Left renal pelvis (tissue), 4 donors: ENCODE results near the gene BRAF. TPM values are rescaled to one million over a fixed set of nuclear protein-coding genes. Genes with fewer than 3 reads are reported as not detected.
"Not testable (repeated sequence)": the region's sequence is repeated elsewhere in the genome, so short reads cannot be mapped to it uniquely, and the experiment has no call there.

Experiments
- DNase-seq, 4 donors: peaks; one replicate each; pipeline ENCODE4 v3.0.0-alpha.2; 2013; ENCODE audit warnings: low read depth in 4 of 4, low spot score in 3 of 4
- polyA plus RNA-seq, 4 donors: library from polyadenylated mRNA; unstranded; fragments of 120-200 nt; gene quantifications; one replicate each; pipeline ENCODE4 v1.2.1, GENCODE V29; 2013; ENCODE audit not compliant: insufficient read length in 4 of 4

The BRAF gene
- polyA plus RNA-seq, 4 donors, result 18.2 to 29.2 (median 27.1) TPM

DNA sequence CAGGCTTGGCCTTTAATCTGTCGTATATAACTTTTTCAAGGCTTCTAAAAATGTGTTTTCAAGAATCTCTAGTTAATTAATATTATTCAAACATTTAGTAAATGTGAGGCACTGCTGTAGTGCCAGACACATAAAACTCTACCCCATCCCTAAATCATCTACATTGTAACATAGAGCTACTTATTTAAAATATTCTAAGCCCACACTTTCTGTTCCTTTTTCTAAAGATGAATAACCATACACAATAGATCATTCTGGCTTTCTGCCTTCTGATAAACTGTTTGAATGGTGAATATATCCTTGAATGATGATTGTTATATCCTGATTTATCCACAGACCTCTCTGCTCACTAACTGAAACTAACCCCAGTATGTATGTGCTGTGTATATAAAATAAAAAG is 41.4 kb downstream of the BRAF start:
- DNase-seq, result no peak

DNA sequence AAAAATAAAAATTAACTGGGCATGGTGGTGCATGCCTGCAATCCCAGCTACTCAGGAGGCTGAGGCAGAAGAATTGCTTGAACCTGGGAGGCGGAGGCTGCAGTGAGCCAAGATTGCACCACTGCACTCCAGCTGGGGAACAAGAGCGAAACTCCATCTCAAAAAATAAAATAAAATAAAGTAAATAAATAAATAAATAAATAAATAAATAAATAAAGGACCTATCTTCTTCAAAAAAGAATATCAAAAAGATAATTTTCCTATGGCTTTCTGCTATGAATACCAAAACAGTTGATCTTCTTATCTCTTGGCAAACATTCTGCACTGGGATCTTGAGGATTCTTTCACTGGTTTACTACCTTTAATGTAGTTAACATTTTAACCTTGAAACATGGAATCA is 41.9 kb downstream of the BRAF start:
- DNase-seq, result not testable (repeated sequence)

DNA sequence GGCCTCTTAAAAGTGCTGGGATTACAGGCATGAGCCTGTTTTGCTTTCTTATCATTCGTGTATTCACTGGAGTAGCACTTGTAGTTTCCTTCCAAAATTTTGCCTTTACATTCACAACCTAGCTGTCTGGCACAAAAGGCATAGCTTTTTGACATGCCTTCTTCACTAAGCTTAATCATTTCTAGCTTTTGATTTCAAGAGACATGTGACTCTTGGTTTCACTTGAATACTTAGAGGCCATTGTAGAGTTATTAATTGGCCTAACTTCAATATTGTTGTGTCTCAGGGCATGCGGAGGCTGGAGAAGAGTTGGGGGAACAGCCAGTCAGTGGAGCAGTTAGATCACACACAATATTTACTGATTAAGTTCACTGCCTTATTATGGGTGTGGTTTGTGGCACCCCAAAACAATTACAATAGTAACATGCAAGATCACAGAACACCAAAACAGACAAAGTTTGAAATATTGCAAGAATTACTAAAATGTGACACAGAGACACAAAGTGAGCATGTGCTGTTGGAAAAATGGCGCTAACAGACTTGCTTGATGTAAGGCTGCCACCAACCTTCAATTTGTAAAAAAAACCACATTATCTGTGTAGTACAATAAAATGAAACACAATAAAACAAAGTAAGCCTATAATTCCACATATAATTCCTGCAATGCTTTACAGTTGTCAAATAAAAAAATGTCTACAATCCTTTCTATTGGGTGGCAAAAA is 43.1 kb downstream of the BRAF start:
- DNase-seq, result no peak

DNA sequence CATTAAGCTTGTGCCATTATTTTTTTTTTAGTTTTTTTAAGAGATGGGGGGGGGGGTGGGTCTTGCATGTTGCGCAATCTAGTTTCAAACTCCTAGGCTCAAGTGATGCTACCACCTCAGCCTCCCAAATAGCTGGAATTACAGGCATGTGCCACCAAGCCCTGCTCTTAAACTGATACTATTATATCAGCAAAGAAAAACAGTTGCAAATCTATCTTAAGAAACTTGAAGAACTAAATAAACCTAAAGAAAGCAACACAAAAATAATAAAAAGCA is 47.5 kb downstream of the BRAF start:
- DNase-seq, result no peak

DNA sequence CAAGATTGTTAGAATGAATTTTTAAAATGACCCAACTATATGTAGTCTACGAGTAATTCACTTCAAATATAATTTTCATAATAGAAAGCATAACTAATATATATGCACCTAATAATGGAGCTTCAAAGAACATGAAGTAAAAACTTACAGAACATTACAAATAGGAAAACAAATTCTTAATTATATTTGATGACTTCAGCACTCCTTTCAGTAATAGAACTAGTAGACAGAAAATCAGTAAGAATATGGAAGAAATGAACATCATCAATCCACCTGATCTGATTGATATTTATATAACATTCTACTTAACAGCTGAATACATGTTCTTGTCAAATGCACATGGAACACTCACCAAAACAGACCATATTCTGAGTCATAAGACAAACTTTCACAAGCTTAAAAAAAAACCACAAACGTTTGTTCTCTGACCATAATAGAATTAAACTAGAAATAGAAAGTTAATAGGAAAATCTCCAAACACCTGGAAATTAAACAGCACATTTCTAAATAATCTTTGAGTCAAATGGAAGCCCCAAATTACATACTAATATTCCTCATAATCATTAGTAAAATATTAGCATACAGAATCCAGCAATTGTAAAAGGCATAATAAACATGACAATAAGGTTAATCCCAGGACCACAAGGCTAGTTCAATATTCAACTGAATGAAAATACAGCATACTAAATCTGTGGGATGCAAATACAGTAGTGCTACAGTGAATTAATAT is 48.0 kb downstream of the BRAF start:
- DNase-seq, result no peak

DNA sequence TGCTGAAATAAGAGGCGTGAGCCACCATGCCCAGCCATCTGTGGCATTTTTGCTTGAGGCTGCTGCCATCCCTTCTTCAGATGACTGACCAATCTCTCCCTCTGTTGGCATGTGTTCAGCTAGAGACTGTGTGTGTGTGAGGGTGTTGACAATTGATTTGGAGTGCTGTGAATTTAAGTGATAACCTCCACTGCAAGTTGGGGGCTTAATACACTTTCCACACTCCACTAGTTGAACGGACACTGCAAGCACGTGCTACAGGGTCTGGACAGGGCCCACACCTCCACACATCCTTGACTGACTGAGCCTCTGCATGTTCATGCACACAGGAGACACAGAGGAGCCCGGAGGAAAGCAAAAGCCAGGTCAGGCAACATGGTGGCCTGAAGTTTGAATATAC is 51.3 kb downstream of the BRAF start:
- DNase-seq, result no peak

DNA sequence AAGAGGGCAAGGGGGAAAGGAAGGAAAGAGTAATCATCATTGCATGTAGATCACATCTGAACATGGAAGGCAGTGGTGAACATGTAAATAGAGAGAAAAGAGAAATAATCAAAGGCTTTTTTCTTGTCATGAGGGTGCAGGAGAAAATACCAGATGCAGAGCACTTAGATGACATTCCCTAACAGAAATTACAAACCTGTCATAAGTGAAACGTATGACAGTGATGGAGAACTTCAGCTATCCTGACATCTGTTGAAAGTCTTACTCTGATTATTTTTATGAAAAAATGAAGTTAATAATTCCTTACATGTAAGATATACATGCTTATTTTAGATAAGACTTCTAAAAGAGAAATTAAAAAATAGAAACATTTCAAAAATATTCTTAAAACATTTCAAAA is 54.7 kb downstream of the BRAF start:
- no peak for DNase-seq

DNA sequence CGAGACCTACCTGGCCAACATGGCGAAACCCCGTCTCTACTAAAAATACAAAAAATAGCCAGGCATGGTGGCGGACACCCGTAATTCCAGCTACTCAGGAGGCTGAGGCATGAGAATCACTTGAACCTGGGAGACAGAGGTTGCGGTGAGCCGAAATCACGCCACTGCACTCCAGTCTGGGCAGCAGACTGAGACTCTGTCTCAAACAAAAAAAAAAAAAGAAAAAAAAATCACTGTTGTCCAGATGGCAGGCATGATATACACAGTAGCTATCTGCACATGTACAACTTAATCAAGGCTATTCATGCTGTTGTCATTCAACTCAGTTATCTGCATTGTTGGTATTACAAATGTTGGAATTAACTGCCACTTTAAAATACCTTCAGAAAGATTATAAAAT is 55.3 kb downstream of the BRAF start:
- no peak for DNase-seq

DNA sequence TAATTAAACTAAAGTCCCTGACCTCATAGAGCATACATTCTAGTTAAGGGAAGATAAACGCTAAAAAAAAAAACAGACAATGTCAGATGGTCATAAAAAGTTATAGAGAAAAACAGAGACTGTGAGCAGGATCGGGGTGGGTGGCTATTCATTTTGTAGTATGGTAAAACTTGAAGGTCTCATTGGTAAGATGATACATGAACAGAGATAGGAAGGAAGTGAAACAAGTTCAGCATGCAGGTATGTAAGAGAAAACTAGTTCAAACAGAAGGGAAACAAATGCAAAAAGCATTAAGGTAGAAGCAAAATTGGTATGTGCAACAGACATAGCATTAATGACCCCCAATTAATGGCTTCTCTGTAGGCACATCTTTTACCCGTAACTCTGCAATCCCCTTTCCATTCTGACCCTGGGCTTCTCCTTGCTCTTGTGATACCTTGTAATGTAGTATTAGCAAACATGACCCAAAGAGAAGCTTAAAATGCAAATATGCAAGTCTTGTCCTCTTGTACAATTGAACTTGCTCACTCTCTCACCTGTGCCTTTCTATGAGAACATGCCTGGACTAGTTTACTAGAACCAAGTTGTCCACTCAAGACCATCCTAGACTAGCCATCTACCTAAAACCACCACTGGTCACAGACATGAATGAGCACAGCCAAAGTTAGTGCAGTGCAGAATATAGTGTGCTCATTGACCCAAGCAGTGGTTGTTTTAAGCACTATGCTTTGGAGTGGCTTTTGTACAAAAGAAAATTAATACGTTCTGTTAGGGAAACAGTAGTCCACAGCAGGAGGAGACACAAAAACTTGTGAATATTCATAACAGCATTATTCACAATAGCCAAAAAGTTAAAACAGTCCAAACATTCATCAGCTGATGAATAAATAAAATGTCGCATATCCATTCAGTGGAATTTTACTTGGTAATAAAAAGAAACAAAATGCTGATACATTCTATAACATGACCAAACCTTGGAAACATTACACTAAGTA is 57.0 kb downstream of the BRAF start:
- DNase-seq, result no peak

DNA sequence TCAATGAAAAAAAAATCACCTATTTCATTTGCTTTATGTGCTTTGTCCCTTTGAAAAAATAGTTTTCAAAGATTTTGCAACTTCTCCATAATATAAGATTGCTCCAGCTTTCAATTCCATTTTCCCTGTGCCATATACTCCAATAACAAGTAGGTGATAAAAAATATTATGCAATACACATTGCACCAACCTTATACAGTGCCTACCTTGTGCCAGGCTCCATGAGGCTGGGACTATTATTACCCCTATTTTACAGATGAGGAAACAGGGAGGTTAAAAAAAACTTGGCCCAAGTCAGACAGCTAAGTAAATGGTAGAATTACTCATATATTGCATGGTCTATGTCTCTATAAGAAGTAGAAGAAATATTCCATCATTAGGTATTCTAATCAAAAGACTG is 57.8 kb downstream of the BRAF start:
- no peak for DNase-seq

DNA sequence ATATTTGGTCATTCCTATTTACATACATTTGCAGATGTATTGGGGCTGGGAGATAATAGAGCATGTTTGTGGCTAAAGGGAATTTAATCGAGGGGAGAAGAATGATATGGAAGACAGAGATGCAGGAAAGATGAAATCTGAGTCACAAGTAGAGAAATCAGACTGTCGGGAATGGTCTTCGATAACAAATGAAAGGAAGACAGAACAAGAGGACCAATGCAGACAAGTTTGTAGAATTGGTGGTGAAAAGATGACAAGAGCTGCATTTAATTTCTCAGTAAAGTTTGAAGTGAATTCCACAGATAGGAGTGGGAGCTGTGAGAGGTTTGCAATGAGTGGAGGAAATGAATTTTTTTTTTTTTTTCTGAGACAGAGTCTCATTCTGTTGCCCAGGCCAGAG is 60.0 kb downstream of the BRAF start:
- DNase-seq, result no peak

DNA sequence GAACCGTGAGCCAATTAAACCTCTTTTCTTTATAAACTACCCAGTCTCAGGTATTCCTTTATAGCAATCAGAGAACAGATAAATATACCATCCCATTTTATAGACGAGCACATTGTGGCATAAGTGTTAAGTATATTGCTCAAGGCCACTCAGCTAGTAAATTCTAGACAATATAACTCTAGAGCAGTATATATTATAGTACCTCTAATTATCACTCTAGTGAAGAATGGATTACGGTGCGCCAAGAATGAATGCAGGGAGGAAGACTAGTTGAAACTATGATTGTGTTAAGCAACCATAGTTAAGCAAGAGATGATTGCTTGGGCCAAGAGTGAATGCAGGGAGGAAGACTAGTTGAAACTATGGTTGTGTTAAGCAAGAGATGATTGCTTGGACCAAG is 60.9 kb downstream of the BRAF start:
- no peak for DNase-seq

DNA sequence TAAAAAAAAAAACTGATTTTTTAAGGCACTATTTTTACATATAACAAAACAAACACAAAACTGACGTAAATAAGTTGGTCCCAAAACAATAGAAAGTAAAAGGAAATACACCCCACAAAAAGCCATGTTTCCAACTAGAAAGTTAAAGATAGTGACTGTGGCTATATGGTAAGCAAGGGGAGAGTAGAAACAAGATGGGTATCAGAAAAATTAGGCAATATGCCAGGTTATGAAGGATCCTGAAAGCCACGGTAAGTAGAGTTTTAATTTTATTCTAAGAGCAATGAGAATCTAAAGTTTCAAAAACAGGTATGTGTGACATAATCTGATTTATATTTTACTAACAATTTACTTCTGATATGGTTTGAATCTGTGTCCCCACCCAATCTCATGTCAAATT is 61.5 kb downstream of the BRAF start:
- DNase-seq, result no peak

DNA sequence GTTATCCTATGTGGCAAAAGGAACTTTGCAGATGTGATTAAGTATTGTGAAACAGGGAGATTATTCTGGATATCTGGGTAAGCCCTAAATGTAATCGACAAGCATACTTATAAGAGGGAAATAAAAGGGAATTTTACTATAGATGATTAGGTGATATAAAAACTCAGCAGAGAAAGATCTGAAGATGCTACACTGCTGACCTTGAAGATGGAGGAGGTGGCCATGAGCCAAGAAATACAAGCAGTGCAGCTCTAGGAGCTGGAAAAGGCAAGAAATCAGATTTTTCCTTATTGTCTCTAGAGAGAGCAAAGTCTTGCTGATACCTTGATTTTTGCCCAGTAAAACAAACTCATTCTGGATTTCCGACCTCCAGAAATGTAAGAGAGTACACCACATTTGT is 67.7 kb downstream of the BRAF start:
- DNase-seq, result no peak

DNA sequence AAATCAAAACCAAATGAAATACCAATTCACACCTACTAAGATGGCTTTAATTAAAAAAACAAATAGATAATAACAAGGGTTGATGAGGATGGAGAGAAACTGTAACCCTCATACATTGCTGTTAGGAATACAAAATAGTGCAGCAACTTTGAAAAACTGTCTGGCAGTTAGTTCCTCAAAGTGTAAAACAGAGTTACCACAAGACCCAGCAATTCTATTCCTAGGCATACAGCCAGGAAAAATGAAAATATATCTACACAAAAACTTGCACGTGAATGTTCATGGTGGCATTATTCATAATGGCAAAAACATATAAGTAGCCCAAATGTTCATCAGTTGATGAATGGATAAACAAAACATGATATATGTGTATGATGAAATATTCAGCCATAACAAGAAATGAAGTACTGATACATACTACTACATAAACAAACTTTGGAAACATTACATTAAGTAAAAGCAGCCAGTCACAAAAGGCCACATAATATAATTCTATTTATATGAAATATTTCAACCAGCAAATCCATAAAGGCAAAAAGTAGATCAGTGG is 83.5 kb downstream of the BRAF start:
- DNase-seq, result no peak

DNA sequence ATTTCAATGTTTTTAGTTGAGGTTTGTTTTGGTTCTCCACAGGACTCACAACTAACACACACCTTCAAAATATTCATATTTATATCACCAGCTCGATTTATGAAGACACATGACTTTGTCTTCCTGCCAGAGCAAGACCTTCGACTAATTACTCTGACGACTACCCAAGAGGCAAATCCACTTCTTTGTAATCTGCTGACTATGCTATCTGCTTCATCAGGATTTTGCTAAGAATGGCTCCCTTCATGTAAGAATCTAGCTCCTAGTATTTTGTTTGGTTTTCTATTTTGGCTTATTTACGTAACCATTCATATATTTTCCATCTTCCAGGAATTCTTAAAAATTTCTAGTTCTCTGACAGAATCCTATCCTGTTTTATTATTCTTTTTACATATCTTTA is 93.0 kb downstream of the BRAF start:
- DNase-seq, result no peak

DNA sequence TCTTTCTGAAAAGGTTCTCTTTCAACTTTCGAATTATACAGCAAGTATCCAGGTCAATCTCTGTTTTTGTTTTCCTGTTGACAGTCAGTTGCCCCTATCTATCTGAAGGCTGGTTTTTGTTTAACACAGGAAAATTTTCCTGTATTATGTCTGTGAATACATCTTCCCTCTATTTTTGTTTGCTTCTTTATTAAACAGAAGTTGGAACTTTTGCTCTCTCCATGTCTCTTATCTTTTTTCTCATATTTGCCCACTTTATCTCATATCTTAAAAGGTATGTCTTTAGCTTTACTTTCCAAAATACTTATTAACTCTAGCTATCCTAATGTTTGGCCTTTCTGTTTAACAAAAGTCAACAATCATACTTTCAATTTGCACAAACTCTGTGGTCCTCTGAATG is 95.0 kb downstream of the BRAF start:
- DNase-seq, result no peak

DNA sequence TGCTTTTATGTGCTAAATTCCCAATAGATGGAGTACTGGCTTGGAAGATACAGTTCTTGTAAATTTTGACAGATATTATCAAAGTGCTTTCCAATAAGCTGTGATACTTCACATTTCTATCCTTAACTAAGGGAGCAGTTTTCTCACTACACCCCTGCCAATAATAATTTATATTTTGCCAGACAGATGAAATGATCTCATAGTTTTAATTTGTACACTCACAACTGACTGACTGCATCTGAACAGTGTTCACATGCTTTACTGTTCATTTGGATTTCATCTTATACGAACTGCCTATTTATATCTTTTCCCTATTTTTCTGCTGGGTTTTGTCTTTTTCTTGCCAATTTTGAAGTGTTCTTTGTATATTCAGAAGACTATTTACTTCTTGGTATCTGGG is 96.0 kb downstream of the BRAF start:
- no peak for DNase-seq

DNA sequence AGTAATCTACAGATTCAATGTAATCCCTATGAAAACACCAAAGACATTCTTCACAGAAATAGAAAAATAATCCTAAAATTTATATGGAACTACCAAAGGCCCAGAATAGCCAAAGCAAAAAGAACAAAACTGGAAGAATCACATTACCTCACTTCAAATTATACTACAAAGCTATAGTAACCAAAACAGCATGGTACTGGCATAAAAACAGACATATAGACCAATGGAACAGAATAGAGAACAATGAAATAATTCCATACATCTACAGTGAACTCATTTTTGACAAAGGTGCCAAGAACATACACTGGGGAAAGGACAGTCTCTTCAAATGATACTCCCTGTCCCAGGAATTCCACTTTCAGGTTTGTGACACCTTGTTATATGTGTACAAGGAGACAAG is 107.3 kb downstream of the BRAF start:
- DNase-seq, result not testable (repeated sequence)

DNA sequence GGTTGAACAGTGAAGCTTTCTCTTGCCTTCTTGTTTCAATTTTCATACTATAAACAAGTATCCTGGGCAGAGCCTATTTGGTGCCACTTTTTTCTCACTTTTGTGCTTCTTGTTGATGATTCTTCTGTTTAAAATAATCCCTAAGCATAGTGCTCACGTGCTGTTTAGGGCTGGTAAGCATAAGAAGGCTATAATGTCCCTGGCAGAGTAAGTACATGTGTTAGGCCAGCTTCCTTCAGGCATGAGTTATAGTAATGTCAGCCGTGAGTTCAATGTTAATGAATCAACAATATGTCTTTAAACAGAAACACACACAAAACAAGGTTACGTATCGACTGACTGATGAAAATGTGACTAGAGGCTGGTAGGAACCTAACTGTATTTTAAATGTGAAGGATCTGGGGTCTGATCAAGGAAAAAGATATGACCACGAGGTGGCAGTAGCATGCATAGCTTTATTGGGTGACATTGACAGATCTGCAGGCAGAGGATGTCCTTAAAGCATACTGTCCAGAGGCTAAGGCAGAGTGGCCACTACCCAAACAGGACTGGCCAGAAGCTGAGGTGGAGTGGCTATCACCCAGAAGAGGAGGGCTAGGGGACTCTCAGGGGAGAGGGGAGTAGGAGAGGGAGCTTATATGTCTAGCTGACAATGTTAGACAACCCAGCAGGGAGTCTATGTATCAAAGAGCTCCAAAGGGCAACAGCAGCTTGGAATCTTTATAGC is 113.7 kb downstream of the BRAF start:
- DNase-seq, result peak; percentile 33 to 62 (median 48)

DNA sequence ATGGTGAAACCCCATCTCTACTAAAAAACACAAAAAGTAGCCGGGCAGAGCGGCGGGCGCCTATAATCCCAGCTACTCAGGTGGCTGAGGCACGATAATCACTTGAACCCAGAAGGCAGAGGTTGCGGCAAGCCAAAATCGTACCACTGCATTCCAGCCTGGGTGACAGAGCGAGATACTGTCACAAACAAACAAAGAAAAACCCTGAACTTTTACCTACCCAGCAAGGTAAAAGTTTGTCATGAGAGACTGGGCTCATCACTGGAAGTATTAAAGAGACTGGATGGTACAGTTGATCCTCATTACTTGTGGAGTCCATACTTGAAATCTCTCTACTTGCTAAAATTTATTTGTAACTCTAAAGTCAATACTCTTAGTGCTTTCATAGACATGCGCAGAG is 114.3 kb downstream of the BRAF start:
- no peak for DNase-seq
